HG03108 (cell line): ENCODE results near the gene ARHGAP25.
"Not testable (repeated sequence)": the region's sequence is repeated elsewhere in the genome, so short reads cannot be mapped to it uniquely, and the experiment has no call there.

Experiments used
- ATAC-seq: cut with Tn5 transposase; IDR thresholded peaks from one replicate; pipeline ENCODE4 v1.9.1; 2021; ENCODE audit warnings: moderate library complexity; ENCODE audit not compliant: unreplicated experiment

ARHGAP25 gene

DNA sequence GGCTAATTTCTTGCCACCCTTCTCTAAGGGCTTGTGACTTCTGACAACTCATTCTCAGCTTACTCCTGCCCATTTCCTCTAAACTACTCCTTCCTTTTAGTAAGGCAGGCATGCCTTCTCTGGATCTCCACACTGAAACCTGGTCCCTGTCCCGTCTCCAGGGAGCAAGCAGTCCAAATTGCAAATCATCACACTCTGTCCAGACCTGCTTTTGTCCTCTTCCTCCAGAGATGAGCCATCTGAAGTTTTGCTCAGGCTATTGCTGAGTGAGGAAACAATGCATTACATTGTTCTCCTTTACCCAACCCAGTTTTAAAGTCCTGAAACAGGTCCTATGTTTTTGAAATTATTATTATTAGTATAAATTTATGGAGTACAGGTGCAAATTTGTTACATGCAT is 57.3 kb downstream of the ARHGAP25 start:
- ATAC-seq, result no peak

DNA sequence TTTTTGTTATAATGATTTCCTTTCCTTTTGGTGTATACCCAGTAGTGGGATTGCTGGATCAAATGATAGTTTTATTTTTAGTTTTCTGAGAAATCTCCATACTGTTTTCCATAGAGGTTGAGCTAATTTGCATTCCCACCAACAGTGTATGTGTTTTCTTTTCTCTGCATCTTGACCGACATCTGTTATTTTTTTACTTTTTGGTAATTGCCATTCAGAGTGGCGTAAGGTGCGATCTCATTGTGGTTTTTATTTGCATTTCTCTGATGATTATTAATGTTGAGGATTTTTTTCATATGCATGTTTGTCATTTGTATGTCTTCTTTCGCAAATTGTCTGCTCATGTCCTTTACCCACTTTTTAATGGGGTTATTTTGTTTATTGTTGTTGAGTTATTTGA is 58.1 kb downstream of the ARHGAP25 start:
- no peak for ATAC-seq

DNA sequence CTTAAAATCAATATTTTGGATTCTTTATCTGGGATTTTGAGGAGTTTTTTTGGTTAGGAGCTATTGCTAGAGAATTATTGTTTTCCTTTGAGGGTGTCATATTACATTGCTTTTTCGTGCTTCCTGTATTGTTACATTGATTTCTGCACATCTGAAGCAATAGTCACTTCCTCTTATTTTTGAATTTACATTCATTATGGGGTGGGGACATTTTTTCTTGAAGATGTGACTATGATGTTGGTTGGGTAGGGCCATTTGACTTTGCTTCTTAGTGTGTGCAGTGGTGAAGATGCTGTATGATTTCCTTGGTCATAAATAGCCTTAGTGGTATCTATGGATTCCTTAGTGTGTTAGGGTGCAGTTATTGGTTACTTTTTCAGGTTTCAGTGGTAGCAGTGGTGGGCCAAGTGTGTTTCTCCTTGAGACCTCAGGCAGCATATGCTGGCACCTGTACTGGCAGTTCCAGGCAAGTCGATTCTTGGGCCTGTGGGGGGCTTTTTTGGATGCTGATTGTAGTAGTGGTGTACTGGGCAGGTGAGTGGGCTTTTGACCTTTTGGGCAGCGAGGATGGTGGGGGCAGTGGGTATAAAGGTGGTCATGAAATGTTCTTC is 61.8 kb downstream of the ARHGAP25 start:
- ATAC-seq, result no peak

DNA sequence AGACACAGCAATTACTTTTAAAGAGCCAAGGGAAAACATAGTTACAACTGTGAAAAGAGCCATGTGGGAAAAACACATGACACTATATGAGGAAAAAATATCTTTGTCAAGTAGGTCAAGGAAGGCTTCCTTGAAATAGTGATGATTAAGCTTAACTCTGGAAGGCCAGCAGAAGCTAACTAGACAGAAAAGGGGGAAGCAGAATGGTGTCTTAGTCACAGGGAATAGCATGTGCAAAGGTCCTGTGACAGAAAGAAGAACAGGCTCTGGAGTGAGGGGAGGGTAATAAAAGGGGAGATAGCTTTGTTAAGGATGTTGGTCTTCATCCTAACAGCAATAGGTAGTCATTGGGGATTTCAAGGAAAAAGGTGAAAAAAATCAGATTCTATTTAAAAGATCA is 64.0 kb downstream of the ARHGAP25 start:
- ATAC-seq, result no peak

DNA sequence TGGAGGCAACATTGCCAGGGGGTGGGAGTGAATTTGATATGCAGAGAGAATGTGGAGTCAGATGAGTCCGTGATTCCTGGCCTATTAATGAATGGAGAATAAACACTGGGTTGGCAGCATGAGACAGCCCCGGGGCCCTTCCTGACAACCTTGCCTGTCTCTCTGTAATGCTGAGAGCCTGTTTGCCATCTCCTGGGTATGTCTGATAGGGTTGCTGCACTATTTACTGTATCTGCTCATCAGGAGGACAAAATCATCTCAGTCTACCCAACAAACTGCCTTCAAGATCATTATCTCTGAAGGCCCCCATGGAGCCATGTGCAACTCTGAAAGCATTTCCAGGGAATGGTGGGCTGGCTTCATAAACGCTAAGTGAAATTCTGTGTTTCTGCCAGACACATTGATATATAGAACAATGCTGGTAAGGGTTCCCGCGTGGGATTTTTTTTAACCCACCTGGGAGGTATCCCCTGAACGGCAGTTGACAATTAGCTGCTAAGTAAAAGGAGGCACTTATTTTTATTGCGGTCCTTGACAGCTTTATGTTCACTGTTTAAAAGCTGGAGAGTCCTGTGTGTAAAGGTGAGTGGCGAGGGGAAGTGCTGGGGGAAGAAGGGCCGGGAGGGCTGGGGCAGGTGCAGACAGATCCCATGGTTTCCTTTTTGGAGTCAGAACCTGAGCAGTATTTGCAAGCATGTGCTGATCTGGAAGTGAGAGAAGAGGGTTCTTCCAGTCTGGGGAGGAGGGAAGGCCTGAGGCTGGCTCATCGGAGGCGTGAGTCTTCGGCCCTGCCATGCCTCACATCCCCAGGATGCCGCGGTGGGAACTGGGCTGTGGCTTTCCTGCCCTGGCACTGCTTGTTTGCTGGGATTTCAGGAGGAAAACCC is 64.8 kb downstream of the ARHGAP25 start:
- ATAC-seq, result no peak

DNA sequence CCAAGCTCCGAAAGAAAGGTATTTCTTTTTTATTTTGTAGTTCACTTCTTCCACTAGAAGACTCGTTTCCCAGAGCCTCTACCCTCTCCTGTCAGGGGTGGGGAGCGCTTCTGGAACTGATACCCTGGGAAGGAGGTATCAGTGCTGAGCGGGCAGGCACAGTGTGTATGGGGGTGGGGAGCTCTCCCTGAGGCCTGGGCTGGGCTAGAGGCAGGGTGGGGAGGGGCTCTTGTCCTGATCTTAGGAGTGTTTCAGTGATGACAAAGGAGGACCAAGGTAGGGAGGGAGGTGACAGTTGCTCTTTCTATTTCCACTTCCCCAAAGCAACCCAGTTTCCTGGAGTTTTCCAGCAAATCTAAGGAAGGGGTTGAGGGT is 65.4 kb downstream of the ARHGAP25 start:
- no peak for ATAC-seq

DNA sequence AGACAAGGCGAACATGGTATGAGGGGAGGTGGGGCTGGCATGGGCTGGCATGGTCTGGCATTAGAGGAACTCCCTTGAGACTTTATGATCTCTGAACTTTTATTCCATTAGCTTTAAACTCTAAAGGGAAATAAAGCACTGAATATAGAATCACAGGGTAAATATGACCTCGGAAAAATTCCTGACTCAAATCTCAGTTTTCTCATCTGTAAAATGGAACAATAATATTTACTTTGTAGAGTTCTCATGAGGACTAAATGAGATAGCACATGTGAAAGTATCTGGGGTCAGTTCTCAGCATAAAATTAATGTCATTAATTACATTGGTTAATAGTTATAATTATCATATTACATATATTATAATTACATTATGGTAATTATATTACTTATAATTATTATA is 65.9 kb downstream of the ARHGAP25 start:
- no peak for ATAC-seq

DNA sequence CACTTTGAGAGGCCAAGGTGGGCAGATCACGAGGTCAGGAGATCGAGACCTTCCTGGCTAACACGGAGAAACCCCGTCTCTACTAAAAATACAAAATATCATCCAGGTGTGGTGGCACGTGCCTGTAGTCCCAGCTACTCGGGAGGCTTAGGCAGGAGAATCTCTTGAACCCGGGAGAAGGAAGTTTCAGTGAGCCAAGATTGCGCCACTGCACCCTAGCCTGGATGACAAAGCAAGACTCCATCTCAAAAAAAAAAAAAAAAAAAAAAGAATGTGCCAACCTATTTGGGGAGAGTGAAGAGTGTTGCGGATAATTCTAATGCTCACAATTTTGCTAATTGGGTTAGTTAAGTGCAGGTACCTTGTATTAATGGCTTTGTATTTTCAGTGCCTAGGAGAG is 67.5 kb downstream of the ARHGAP25 start:
- ATAC-seq, result not testable (repeated sequence)

DNA sequence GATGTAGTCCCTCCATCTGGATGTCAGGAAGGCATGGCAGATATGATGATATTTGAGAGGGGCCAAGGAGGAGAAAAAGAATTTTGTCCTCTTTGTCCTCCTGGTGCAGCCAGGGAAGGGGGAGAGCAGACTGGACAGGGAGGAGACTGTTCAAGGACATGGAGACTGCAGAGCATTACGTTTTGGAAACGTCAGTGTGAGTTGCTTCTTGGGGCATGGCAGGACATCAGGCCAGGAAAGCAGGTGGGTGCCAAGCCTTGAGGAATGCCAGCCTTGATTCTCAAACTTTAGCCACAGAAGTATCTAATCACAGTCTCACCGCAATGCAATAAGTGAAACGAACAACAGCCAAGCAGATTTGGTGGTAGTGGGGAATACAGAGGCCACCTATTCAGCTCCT is 70.4 kb downstream of the ARHGAP25 start:
- no peak for ATAC-seq

DNA sequence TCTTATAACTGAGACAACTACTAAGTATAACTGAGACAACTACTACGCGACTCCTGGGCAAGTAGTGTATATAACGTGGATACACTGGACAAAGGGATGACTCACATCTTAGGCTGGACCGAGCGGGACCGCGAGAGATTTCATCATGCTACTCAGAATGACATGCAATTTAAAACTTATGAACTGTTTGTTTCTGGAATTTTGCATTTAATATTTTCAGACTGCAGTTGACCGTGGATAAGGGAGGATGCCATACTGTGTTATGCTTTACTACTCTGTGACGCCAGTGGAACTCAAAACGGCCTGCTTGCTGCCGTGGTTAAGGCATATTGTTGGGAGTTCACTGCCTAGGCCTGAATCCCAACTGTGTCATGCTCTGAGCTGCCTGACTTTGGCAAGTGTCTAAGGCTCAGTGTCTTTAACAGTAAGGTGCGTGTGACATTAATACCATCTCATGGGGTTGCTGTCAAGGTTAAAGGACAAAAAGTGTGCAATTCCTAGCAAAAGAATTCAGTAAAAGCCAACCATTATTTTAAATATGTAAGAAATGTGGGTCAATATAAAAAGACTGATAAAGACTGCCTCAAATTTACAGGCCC is 72.0 kb downstream of the ARHGAP25 start:
- ATAC-seq, result no peak

DNA sequence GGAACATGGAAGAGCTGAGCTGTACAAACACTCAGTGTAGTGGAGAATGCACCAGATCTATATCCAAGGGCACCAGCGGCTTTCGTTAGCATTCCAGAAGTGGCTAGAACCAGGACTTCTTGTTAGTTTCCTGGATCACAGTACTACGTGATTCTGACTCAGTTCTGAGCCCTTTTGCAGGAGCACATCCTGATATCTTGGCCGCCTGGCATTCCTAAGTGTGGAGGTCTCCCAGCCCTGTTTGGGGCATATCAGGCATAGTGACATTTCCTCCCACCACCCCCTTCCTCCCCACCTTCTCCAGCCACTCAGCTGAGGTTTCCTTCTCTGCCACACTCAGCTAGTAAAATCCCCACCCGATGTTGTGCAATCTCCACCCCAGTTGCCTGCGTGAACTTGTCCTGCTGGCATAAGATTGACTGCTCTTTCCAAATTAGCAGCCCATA is 73.2 kb downstream of the ARHGAP25 start:
- ATAC-seq, result no peak

DNA sequence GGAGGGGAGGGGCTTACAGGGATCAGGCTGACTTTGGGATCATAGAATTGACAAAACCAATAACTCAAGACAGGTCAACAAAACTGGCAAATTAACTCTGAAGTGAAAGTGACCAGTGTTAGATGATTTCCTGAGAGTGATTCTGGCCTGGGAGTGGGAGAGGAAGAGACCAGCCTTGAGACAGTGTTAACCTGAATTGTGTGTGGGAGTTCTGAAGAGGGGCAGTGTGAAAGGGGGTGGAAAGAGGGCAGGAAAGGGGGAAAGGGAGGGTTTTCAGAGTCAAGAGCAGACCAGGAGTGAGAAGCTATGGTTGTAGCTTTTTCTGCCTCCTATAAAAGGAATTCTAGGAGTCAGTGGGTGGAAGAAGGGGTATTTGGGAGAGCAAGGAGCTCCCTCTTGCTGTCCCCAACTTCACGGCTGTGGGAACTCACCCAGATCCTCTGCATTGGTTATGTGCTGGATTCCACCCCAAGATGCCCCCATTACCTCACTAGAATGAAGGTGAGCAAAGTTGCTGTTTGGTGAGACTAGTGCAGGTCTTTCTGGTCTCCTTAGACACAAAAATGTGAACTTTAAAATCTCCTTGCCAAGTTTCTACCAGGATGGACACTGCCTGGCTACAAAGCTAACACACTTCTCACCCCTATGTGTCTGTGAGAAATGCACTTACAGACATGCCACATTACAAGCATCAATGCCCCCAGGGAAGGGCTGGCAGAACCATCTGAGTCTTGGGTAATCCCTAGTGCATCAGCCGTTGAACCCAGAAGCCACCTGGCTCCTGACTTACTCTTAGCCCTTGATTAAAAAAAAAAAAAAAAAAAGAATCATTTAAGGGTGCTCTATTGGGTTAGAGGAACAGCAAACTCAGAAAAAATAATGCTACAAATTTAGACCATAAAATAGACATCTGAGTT is 75.0 kb downstream of the ARHGAP25 start:
- no peak for ATAC-seq

DNA sequence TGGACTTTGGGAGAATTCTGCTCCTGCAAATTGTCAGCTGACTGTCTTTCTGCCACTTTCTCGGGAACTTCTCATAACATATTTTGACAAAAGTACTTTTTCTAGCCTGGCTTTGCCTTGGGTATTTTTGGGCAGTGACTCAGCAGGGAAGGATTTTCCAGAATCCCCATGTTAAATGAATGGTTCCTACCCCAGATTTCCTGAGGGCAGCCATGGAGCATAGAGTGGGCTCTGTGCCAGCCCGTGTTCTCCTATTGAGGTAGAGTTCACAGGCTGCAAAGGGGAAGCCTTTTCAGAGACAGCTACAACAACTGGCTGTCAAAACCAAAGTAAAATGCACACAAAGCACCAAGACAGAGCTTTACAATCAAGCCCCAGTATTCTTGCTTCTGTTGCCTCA is 76.8 kb downstream of the ARHGAP25 start:
- ATAC-seq, result no peak

DNA sequence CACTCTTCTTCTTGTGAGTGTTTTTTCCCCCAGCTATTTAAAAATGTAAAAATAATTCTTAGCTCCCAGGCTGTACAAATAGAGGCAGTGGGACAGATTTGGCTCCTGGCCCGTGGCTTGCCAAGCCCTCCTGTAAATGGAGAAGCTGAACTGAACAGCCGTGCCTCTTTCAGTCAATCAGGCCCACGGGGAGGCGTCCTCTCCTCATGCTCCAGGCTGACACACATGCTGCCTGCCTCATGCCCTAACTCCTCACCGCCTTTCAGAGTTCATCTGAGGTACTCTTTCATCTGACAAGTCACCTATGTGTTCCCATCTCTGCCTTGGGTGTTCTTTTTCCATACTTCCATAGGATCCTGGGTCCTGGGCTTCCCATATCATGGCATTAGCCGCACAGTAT is 77.6 kb downstream of the ARHGAP25 start:
- ATAC-seq, result no peak

DNA sequence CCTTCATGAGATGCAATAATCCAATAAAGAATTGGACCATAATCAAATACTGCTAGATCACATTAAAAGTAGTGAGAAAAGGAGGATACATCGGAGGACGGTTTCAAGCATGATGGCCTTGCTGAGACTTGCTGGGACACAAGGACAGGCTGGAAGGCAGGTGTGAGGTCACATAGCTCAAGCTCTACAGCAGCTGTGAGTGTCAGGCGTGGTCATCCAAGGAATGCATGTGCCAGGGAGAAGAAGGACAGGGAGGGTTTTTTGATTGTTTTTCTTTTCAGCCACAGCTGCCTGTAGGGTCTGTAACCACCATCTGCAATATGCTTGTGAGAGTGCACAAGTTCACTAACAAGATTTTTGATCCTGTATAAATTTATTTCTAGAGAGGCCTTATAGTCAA is 79.0 kb downstream of the ARHGAP25 start:
- no peak for ATAC-seq

DNA sequence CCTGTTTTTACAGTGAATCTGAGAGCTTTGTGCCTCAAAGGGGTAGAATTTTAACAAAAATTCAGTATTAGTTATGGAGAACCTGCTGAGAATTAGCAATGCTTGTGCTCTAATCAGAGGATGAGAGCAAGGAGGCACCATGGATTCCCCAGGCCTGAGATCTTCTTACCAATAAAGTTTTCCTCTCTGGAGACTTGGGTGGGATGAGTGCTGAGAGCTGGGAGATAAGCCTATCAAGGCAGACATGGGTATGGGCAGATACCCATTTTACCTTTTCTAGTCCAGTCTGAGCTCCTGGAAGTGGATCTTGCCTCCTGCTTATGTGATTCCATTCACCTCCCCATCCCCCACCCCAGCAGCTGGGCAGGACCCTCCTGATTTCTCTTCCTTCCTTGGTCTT is 82.7 kb downstream of the ARHGAP25 start:
- ATAC-seq, result no peak

DNA sequence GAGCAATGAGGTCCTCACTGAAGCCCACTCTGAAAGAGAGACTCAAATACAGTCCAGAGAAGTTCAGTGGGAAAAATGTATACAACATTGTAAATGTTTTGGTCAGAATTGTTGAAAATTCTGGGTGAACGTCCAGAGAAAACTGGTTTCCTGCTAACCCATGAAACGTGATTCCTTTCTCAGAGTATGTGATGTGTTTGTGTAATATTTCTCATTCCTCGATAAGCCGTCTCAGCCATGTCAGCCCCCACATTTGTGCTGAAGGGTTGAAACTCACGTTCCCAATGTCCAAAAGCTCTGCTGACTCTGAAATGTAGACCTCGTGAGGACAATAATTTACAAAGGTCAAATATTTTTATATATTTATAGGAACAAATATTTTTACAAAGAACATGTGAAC is 84.9 kb downstream of the ARHGAP25 start:
- ATAC-seq, result no peak

DNA sequence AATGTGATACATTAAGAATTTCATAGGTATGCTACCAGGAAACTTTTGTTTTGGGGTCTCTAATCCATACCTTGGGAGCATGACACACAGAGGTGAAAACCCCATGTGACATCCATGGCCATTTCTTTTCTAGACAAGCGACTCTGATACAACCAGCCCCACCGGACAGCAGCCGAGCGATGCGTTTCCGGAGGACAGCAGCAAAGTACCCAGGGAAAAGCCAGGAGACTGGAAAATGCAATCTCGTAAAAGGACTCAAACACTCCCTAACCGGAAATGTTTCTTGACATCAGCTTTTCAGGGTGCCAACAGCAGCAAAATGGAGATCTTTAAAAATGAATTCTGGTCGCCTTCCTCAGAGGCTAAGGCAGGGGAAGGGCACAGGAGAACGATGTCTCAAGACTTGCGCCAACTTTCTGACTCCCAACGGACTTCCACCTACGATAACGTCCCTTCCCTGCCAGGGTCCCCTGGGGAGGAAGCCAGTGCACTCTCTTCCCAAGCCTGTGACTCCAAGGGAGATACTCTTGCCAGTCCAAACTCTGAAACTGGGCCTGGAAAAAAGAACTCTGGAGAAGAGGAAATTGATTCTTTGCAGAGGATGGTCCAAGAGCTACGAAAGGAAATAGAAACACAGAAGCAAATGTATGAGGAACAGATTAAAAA is 87.7 kb downstream of the ARHGAP25 start:
- no peak for ATAC-seq

DNA sequence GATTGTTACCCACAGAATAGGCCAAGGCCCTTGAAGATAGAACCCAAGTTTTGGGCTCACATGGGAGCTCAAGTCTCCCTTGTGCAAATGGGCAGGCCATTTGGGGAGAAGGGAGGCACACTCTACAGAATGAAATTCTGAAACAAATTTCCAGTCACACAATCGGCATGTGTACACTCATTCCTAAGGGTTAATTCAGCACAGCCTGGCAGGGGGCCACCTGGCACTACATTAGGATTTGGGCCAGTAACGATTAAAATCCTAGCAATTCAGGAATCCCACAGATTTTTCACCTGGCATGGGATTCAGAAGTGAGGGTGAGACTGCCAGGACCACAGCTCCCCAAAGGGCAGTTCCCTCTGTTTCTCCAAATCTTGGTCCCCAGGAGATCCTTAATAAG is 90.2 kb downstream of the ARHGAP25 start:
- no peak for ATAC-seq

DNA sequence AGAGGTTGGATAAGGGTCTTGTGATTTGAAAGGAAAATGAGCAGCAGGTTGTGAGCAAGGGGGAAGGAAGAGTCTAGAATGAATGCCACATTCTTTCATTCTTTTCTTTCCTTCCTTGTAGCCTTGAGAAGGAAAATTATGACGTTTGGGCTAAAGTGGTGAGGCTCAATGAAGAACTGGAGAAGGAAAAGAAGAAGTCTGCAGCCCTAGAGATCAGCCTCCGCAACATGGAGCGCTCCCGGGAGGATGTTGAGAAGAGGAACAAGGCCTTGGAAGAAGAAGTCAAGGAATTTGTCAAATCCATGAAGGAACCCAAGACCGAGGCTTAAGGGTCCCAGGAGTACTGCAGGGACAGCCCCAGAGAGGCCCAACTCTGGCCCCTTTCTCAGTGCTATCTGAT is 91.3 kb downstream of the ARHGAP25 start:
- no peak for ATAC-seq

DNA sequence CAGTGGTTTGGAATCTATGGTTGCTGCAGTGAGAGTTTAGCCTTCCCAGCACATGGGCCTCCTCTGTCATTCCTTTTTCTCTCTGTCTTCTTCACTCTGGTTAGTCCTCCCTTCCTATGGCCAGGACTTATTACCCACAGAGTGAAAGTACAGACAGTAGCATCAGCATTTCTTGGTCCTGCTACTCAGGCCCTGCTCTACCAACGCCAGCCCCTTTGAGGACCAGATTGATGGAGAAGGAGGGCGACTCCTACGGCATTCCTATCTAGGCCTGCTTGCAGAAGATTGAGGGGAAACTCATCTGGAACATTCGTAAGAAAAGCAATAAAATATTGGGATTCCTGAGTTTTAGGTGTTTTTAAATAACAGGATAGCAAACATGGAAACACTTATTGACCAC is 93.1 kb downstream of the ARHGAP25 start:
- ATAC-seq, result no peak
